ENCODE data around the gene CPT1A.

- TF ChIP-seq CTCF (conservative IDR thresholded peaks at IDR 0.05 in 1 of 2, IDR thresholded peaks at IDR 0.05 in 1 of 2; ENCODE audit: extremely low read depth in 1 of 2, insufficient read depth in 1 of 2, low read depth in 1 of 2, low read length in 2 of 2), result no peak
- no peak for TF ChIP-seq EZH2 (IDR thresholded peaks at IDR 0.05; ENCODE audit: borderline replicate concordance, low read length)
Observed at GRCh38 chr11:68770781-68771180, 70.9 kb downstream of the CPT1A start.
